ENCODE data around the gene SF1.

The SF1 gene

DNA sequence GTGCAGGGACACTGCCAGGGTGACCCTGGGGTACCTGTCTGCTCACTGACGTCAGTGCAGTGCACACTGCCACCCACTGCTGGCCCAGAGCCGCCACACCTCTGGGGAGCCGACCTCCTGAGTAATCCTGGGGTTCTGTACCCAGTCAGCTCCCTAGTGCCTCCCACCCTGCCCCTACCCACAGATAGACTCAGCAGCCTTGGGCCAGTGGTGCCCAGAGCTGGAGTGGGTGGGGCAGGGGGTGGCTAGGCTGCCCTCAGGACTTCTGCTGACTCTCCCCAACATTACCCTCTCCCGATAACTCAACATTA lies 61.1 kb downstream of the SF1 start:
- TF ChIP-seq, protein P1, sequence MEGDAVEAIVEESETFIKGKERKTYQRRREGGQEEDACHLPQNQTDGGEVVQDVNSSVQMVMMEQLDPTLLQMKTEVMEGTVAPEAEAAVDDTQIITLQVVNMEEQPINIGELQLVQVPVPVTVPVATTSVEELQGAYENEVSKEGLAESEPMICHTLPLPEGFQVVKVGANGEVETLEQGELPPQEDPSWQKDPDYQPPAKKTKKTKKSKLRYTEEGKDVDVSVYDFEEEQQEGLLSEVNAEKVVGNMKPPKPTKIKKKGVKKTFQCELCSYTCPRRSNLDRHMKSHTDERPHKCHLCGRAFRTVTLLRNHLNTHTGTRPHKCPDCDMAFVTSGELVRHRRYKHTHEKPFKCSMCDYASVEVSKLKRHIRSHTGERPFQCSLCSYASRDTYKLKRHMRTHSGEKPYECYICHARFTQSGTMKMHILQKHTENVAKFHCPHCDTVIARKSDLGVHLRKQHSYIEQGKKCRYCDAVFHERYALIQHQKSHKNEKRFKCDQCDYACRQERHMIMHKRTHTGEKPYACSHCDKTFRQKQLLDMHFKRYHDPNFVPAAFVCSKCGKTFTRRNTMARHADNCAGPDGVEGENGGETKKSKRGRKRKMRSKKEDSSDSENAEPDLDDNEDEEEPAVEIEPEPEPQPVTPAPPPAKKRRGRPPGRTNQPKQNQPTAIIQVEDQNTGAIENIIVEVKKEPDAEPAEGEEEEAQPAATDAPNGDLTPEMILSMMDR (conservative IDR thresholded peaks at IDR 0.05) = no peak
- TF ChIP-seq ZFX (IDR thresholded peaks at IDR 0.05) = no peak

GRCh38 chr11:64716473-64717267 lies 61.7 kb downstream of the SF1 start:
- TF ChIP-seq ZFX (IDR thresholded peaks at IDR 0.05) = no peak
- TF ChIP-seq, protein P1 (conservative IDR thresholded peaks at IDR 0.05) = no peak
- no peak overlapping the region for H3K27ac ChIP-seq

More for the DNA sequence above, 61.1 kb downstream of the SF1 start:
- H3K27ac ChIP-seq = no peak overlapping the region

GRCh38 chr11:64715756-64716472 lies 62.4 kb downstream of the SF1 start:
- TF ChIP-seq ZFX (IDR thresholded peaks at IDR 0.05) = no peak
- TF ChIP-seq, protein P1 (conservative IDR thresholded peaks at IDR 0.05) = no peak
- no peak overlapping the region for H3K27ac ChIP-seq

DNA sequence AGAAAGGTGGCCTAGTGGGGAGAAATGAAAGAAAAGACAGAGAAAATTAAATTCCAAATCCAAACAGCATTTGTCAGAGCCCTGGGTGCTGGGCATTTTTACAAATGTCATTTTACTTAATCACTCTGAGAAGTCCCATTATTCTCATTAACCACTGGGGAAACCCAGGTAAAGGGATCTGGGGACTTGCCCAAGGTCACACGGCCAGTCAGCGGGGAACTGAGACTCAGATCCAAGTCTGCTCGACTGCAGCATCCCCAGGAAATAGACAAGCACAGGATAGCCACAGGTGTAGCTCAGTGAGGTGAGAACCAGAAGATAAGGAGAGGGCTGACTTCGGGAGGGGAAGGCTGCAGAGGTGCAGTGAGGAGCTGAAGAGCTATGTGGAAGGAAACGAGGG lies 63.2 kb downstream of the SF1 start:
- TF ChIP-seq, protein P1 (conservative IDR thresholded peaks at IDR 0.05) = no peak
- TF ChIP-seq ZFX (IDR thresholded peaks at IDR 0.05) = no peak

GRCh38 chr11:64714666-64715065 lies 63.7 kb downstream of the SF1 start:
- no peak for TF ChIP-seq ZFX (IDR thresholded peaks at IDR 0.05)
- TF ChIP-seq, protein P1 (conservative IDR thresholded peaks at IDR 0.05) = no peak
- no peak overlapping the region for H3K27ac ChIP-seq

More for the DNA sequence above, 63.2 kb downstream of the SF1 start:
- no peak overlapping the region for H3K27ac ChIP-seq

All from C4-2B (cell line).